IMR-90 (cell line): ENCODE results near the gene LDLRAD4.

Source experiments
- BHLHE40 ChIP-seq: fragments of 150-350 bp; IDR thresholded peaks from 2 replicates; pipeline ENCODE4 v1.6.1; 2016; ENCODE audit warnings: mild to moderate bottlenecking, low read depth, low read length
- CEBPB ChIP-seq: IDR thresholded peaks from 2 replicates; pipeline ENCODE4 v1.6.1; 2012; ENCODE audit warnings: low read depth, low read length, improper control_type of control experiment
- CHD1 ChIP-seq: IDR thresholded peaks from 2 replicates; pipeline ENCODE4 v1.6.1; 2012; ENCODE audit warnings: low read depth, low read length, improper control_type of control experiment
- CTCF ChIP-seq: conservative IDR thresholded peaks from 2 replicates; pipeline ENCODE4 v1.5.1; 2012; ENCODE audit warnings: mild to moderate bottlenecking, low read depth, low read length, improper control_type of control experiment
- ELK1 ChIP-seq: fragments of 150-350 bp; IDR thresholded peaks from 2 replicates; pipeline ENCODE4 v1.6.1; 2016; ENCODE audit warnings: low read depth, mild to moderate bottlenecking, low read length, moderate library complexity, borderline replicate concordance
- MAFK ChIP-seq: IDR thresholded peaks from 2 replicates; pipeline ENCODE4 v1.6.1; 2012; ENCODE audit warnings: low read depth, low read length, improper control_type of control experiment
- MAZ ChIP-seq: IDR thresholded peaks from 2 replicates; pipeline ENCODE4 v1.6.1; 2012; ENCODE audit warnings: low read depth, mild to moderate bottlenecking, low read length, improper control_type of control experiment, moderate library complexity, borderline replicate concordance
- MXI1 ChIP-seq: IDR thresholded peaks from 2 replicates; pipeline ENCODE4 v1.6.1; 2012; ENCODE audit warnings: low read depth, mild to moderate bottlenecking, low read length, moderate library complexity, borderline replicate concordance
- POLR2A ChIP-seq: IDR thresholded peaks from 2 replicates; pipeline ENCODE4 v1.6.1; 2012; ENCODE audit warnings: mild to moderate bottlenecking, low read depth, low read length
- RAD21 ChIP-seq: IDR thresholded peaks from 2 replicates; pipeline ENCODE4 v1.6.1; 2012; ENCODE audit warnings: low read length, improper control_type of control experiment
- RCOR1 ChIP-seq: IDR thresholded peaks from 2 replicates; pipeline ENCODE4 v1.6.1; 2012; ENCODE audit warnings: mild to moderate bottlenecking, low read length, improper control_type of control experiment; ENCODE audit not compliant: insufficient replicate concordance
- RFX5 ChIP-seq: IDR thresholded peaks from 2 replicates; pipeline ENCODE4 v1.8.0; 2012; ENCODE audit warnings: low read depth, mild to moderate bottlenecking, low read length, moderate library complexity
- SMC3 ChIP-seq: fragments of 150-350 bp; IDR thresholded peaks from 2 replicates; pipeline ENCODE4 v1.6.1; 2016; ENCODE audit warnings: low read depth, mild to moderate bottlenecking, antibody characterized with exemption, low read length, moderate library complexity

GRCh38 chr18:13545514-13545913, 327.0 kb downstream of the LDLRAD4 start:
- no peak for TF ChIP-seq CTCF
- TF ChIP-seq CEBPB: no peak
- TF ChIP-seq POLR2A: no peak
- TF ChIP-seq MAFK: no peak
- TF ChIP-seq SMC3: no peak
- no peak for TF ChIP-seq MXI1
- TF ChIP-seq CHD1: no peak
- TF ChIP-seq RAD21: no peak
- no peak for TF ChIP-seq BHLHE40
- no peak for TF ChIP-seq MAZ
- TF ChIP-seq ELK1: no peak
- TF ChIP-seq RCOR1: no peak
- no peak for TF ChIP-seq RFX5
